VCaP (cell line): ENCODE measurements around the gene EPB41.

ENCODE experiments used
- H3K27ac ChIP-seq: fragments of 450-650 bp; 2 replicates; pipeline ENCODE4 v1.5.1; 2017
- CTCF ChIP-seq: fragments of 450-650 bp; conservative IDR thresholded peaks from 2 replicates; pipeline ENCODE4 v1.5.1; 2017; ENCODE audit warnings: mild to moderate bottlenecking, moderate library complexity

Gene EPB41

GRCh38 chr1:28877132-28877781, 37.1 kb upstream of the EPB41 start:
- peak; percentile 88 for TF ChIP-seq CTCF

GRCh38 chr1:28878796-28879195, 35.6 kb upstream of the EPB41 start:
- no peak overlapping the region for H3K27ac ChIP-seq
- TF ChIP-seq CTCF: no peak

More at GRCh38 chr1:28877132-28877781, 37.1 kb upstream of the EPB41 start:
- H3K27ac ChIP-seq: no peak overlapping the region

GRCh38 chr1:28882009-28882628, 32.2 kb upstream of the EPB41 start:
- TF ChIP-seq CTCF: peak; percentile 93
- H3K27ac ChIP-seq: peak overlapping the region; percentile 19; the same call in 1 of the 2 replicates

- TF ChIP-seq CTCF: no peak
- no peak overlapping the region for H3K27ac ChIP-seq
Observed at GRCh38 chr1:28883242-28883616, 31.1 kb upstream of the EPB41 start.

- peak overlapping the region; percentile 19; the same call in 1 of the 2 replicates for H3K27ac ChIP-seq
- TF ChIP-seq CTCF: no peak
Observed at GRCh38 chr1:28885472-28885877, 28.9 kb upstream of the EPB41 start.

GRCh38 chr1:28885977-28886730, 28.2 kb upstream of the EPB41 start:
- peak overlapping the region; percentile 83; the same call in 1 of the 2 replicates for H3K27ac ChIP-seq

More at GRCh38 chr1:28885977-28886730, 28.2 kb upstream of the EPB41 start:
- no peak for TF ChIP-seq CTCF
